ENCODE measurements around the gene CCDC47.

Gene CCDC47

DNA sequence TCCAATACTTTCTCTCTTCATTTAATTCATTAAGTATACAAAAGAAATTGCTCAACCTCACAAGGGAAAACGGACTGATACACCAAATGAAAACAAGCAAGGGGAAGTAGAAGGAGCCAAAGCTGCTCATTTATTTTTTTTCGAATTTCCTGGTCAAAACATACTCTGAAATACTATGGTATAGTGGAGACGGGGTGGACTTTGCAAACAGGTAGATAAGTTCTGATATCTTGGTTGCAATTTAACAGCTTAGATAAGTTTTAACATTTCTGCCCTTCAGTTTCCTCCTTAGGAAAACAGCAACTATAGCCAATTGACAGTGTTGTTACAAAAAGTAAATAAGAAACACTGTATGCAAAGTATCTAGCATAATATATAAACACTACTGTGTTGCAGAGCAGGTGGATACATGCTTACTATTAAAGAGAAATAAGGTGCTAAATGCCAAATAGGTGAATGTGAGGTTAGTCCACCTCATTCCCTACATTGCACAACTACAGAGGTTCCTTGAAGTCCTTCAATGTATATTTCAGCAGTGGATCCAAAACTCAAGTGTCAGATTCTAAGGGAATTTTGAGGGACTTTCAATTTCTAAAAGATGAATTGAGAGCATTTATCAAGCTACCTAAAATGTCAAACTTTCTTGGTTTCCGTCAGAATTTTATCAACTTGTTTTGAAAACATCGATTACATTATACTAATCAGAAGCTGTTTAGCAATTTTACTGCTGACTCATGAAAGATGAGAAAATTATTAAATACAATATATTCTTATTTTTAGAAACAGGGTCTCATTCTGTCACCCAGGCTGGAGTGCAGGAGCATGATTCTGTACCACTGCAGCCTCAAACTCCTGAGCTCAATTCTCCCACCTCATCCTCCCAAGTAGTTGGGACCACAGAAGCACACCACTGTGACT, 11.0 kb downstream of the CCDC47 start:
- H3K4me1 ChIP-seq (ENCODE audit: control insufficient read depth, insufficient read depth, low read length), result no peaks in the 10 kb centered on the region
- no peaks in the 10 kb centered on the region for H3K9me3 ChIP-seq (ENCODE audit: control insufficient read depth in 2 of 2, low read length in 2 of 2)
- peaks cover 19 to 40% of the 10 kb centered on the region in 2 donors for H3K36me3 ChIP-seq (ENCODE audit: control insufficient read depth in 2 of 2, insufficient read depth in 2 of 2, low read length in 2 of 2)
- H3K4me3 ChIP-seq (ENCODE audit: low read length in 2 of 2), result no peak overlapping the region
- no peak overlapping the region for H3K9ac ChIP-seq (ENCODE audit: low read length in 2 of 2)
- no peak overlapping the region for H3K27ac ChIP-seq (ENCODE audit: low read length)
- H3K27me3 ChIP-seq (ENCODE audit: control insufficient read depth in 1 of 2, insufficient read depth in 2 of 2, low read length in 2 of 2), result no peaks in the 10 kb centered on the region

DNA sequence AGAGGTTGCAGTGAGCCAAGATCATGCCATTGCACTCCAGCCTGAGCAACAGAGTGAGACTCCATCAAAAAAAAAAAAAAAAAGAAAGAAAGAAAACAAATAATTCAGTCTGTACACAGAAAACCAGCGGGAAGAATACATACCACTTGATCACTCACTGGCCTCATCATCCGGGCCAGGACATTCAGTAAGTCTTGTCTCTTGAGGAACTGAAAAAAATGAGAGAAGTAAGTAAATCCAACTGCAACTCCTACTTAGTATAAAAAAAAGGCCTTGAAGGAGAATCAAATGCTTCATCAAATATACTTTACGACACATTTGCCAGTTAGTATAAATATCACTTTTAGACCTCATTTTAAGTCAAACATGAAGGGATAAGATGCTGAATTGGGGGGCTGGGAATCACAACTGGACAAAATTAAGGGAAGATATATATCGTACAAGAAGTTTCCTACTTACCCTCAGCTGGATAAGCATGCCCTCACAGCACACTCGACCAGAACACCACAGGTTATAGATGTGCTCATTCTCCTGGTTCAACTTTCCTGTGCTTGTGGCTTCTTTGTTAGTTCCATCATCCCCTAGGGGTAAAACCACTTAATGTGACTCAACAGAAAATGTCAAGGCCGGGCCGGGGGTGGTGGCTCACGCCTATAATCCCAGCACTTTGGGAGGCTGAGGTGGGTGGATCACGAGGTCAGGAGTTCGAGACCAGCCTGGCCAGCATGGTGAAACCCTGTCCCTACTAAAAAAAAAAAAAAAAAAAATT, 12.4 kb downstream of the CCDC47 start:
- Histone ChIP-seq H3K9ac (ENCODE audit: low read length in 2 of 2) (no peak overlapping the region), H3K36me3 (ENCODE audit: control insufficient read depth in 2 of 2, insufficient read depth in 2 of 2, low read length in 2 of 2) (peaks cover 27 to 49% of the 10 kb centered on the region in 2 donors), H3K4me1 (ENCODE audit: control insufficient read depth, insufficient read depth, low read length) (no peaks in the 10 kb centered on the region), H3K27me3 (ENCODE audit: control insufficient read depth in 1 of 2, insufficient read depth in 2 of 2, low read length in 2 of 2) (no peaks in the 10 kb centered on the region), H3K4me3 (ENCODE audit: low read length in 2 of 2) (no peak overlapping the region), H3K27ac (ENCODE audit: low read length) (no peak overlapping the region), H3K9me3 (ENCODE audit: control insufficient read depth in 2 of 2, low read length in 2 of 2) (no peaks in the 10 kb centered on the region)

DNA sequence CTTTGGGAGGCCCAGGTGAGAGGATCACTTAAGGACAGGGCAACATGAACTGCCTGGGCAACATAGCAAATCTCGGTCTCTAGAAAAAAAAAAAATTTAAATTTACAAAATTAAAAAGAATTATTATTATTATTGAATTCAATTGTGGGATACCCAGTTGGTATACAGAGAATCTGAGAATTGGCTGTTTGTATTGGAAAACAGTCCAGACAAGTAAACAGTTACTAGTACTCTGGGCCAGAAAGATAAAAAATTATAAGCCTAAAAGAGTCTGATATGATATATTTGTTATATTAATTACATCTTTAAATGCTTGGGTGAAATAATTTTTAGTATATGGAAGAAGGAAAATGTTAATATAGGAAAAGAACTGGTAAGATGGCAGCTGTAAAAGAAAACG, 15.0 kb downstream of the CCDC47 start:
- Histone ChIP-seq H3K9me3 (ENCODE audit: control insufficient read depth in 2 of 2, low read length in 2 of 2) (no peaks in the 10 kb centered on the region), H3K27ac (ENCODE audit: low read length) (no peak overlapping the region), H3K4me1 (ENCODE audit: control insufficient read depth, insufficient read depth, low read length) (no peaks in the 10 kb centered on the region), H3K4me3 (ENCODE audit: low read length in 2 of 2) (no peak overlapping the region), H3K36me3 (ENCODE audit: control insufficient read depth in 2 of 2, insufficient read depth in 2 of 2, low read length in 2 of 2) (peaks cover 35 to 57% of the 10 kb centered on the region in 2 donors), H3K27me3 (ENCODE audit: control insufficient read depth in 1 of 2, insufficient read depth in 2 of 2, low read length in 2 of 2) (no peaks in the 10 kb centered on the region), H3K9ac (ENCODE audit: low read length in 2 of 2) (no peak overlapping the region)

DNA sequence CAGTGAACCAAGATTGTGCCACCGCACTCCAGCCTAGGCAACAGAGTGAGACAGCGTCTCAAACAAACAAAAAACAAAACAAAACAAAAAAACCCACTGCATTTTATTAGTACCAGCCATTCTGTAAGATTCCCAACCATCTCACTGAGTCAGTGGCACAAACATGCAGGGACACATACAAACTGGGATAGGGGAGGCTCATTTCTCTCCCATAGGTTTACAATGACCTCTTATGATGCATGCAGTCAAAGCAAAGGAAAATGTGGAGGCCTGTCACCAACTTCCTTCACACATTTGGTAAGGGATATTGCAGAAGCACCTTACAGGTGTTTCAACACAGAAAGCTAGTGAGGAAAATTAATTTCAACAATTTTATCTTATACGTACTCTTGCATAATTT, 19.4 kb downstream of the CCDC47 start:
- H3K4me3 ChIP-seq (ENCODE audit: low read length in 2 of 2), result no peak overlapping the region
- no peaks in the 10 kb centered on the region for H3K27me3 ChIP-seq (ENCODE audit: control insufficient read depth in 1 of 2, insufficient read depth in 2 of 2, low read length in 2 of 2)
- no peak overlapping the region for H3K9ac ChIP-seq (ENCODE audit: low read length in 2 of 2)
- no peaks in the 10 kb centered on the region for H3K4me1 ChIP-seq (ENCODE audit: control insufficient read depth, insufficient read depth, low read length)
- H3K27ac ChIP-seq (ENCODE audit: low read length), result no peak overlapping the region
- peaks cover 35 to 54% of the 10 kb centered on the region in 2 donors for H3K36me3 ChIP-seq (ENCODE audit: control insufficient read depth in 2 of 2, insufficient read depth in 2 of 2, low read length in 2 of 2)
- H3K9me3 ChIP-seq (ENCODE audit: control insufficient read depth in 2 of 2, low read length in 2 of 2), result no peaks in the 10 kb centered on the region

DNA sequence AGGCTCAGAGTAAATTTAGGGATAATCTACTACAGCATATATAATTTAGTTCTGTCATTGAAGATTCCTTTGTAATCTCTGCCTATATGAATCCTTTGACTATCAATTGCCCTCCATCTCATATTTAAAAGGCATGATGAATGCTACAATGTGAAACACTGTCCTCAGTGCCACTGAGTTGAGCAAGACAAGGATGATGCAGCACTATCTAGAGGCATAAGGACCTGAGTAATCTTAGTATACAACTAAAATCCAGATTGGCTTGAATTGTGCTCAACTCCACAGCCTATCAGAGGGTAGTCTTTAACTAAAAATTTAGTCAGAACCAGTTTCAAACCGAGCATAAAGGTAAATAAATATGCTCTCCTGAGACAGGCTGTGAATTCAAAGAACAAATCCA, 20.2 kb downstream of the CCDC47 start:
- Histone ChIP-seq H3K9me3 (ENCODE audit: control insufficient read depth in 2 of 2, low read length in 2 of 2) (no peaks in the 10 kb centered on the region), H3K9ac (ENCODE audit: low read length in 2 of 2) (no peak overlapping the region), H3K4me1 (ENCODE audit: control insufficient read depth, insufficient read depth, low read length) (no peaks in the 10 kb centered on the region), H3K27ac (ENCODE audit: low read length) (no peak overlapping the region), H3K4me3 (ENCODE audit: low read length in 2 of 2) (no peak overlapping the region), H3K36me3 (ENCODE audit: control insufficient read depth in 2 of 2, insufficient read depth in 2 of 2, low read length in 2 of 2) (peaks cover 38 to 57% of the 10 kb centered on the region in 2 donors), H3K27me3 (ENCODE audit: control insufficient read depth in 1 of 2, insufficient read depth in 2 of 2, low read length in 2 of 2) (no peaks in the 10 kb centered on the region)

DNA sequence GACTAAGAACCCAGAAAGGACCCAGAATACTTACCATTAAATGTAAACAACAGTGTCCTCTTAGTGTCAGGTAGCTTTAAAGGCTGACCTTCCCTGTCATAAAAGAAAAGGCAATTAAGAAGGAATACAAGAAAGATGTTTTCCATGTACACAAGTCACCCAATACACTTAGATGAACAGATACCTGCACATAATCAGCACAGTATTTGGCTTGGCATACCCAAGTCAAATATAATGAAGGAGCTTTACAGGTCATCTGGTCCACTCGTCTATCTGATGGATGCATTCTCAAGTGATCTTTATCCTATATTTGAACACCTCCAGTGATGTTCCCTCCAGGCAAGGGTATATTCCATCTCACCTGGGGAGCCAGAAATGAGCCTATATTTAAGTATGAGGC, 20.7 kb downstream of the CCDC47 start:
- H3K36me3 ChIP-seq (ENCODE audit: control insufficient read depth in 2 of 2, insufficient read depth in 2 of 2, low read length in 2 of 2), result peaks cover 37 to 55% of the 10 kb centered on the region in 2 donors
- no peak overlapping the region for H3K4me3 ChIP-seq (ENCODE audit: low read length in 2 of 2)
- no peak overlapping the region for H3K27ac ChIP-seq (ENCODE audit: low read length)
- H3K9ac ChIP-seq (ENCODE audit: low read length in 2 of 2), result no peak overlapping the region
- no peaks in the 10 kb centered on the region for H3K4me1 ChIP-seq (ENCODE audit: control insufficient read depth, insufficient read depth, low read length)
- no peaks in the 10 kb centered on the region for H3K9me3 ChIP-seq (ENCODE audit: control insufficient read depth in 2 of 2, low read length in 2 of 2)
- H3K27me3 ChIP-seq (ENCODE audit: control insufficient read depth in 1 of 2, insufficient read depth in 2 of 2, low read length in 2 of 2), result no peaks in the 10 kb centered on the region

DNA sequence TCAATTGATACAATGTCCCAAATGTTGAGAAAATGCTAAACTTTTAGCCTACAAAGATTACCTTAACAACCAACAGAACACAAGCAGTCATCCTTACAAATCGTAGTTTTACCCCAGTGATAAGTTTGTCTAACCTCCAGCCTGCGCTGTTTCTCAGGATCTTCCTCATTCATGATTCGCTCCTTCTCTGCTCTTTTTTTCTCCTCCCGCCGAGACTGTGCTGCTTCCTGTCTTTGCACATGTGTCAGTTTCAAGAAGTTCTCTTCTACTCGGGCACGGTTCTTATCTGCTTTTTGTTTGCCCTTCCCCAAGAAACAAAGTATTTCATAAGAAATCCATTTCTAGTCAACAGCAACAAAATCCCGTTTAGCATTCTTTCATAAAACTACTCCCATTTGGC, 21.6 kb downstream of the CCDC47 start:
- Histone ChIP-seq H3K9me3 (ENCODE audit: control insufficient read depth in 2 of 2, low read length in 2 of 2) (no peaks in the 10 kb centered on the region), H3K36me3 (ENCODE audit: control insufficient read depth in 2 of 2, insufficient read depth in 2 of 2, low read length in 2 of 2) (peaks cover 37 to 57% of the 10 kb centered on the region in 2 donors)

DNA sequence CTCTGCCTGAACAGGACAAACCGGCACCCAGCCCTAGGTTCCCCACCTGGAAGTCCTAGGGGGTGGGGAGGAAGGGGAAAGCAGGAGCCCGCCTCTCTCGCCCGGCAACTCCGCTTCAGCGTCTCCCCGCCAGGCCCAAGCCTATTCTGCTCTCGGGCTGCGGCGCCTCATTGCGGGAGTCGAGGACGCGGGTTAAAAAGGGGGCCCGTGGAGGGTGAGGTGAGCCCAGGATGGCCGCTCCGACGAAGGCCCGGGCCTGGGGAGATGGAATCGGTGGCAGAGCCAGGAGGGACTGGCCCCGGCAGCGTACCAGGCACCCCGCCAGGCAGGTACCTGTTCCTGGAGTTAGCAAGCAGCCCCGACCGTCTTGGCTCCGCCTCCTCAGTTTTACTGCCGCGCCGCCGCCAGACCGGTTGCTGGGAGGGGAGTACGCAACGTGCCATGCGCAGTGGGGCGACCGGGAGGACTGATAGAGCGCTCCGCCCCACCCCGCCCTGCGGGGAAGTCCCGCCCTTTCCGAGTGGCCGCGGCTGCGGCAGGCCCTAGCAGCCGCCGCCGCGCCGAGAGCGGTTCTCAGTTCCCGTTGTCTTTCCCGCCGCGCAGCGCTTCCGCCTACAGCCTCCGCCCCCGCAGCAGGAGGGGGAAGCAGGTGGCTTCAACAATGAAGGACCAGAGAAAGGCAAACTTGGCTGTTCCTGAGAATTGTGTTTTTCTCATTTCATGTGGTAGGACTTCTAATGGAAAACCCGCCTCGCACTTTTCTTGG, 31.8 kb downstream of the CCDC47 start, which contains the start of gene STRADA:
Gene STRADA (minus strand): TSS at position 392 of the 766 bp plus-strand sequence. CDS start 13,430 bp downstream, outside the sequence.
- no peaks in the 10 kb centered on the region for H3K9me3 ChIP-seq (ENCODE audit: control insufficient read depth in 2 of 2, low read length in 2 of 2)
- H3K4me3 ChIP-seq (ENCODE audit: low read length in 2 of 2), result peak within 1 kb of the TSS; percentile 90 to 96
- H3K27me3 ChIP-seq (ENCODE audit: control insufficient read depth in 1 of 2, insufficient read depth in 2 of 2, low read length in 2 of 2), result no peaks in the 10 kb centered on the region
- peak within 1 kb of the TSS; percentile 86 to 94 for H3K9ac ChIP-seq (ENCODE audit: low read length in 2 of 2)
- peaks cover 8 to 12% of the 10 kb centered on the region in 2 donors for H3K36me3 ChIP-seq (ENCODE audit: control insufficient read depth in 2 of 2, insufficient read depth in 2 of 2, low read length in 2 of 2)
- H3K4me1 ChIP-seq (ENCODE audit: control insufficient read depth, insufficient read depth, low read length), result peaks cover 14% of the 10 kb centered on the region
- peak within 1 kb of the TSS; percentile 85 for H3K27ac ChIP-seq (ENCODE audit: low read length)

More for the DNA sequence above, 21.6 kb downstream of the CCDC47 start:
- H3K4me3 ChIP-seq (ENCODE audit: low read length in 2 of 2), result no peak overlapping the region
- H3K27ac ChIP-seq (ENCODE audit: low read length), result no peak overlapping the region
- H3K27me3 ChIP-seq (ENCODE audit: control insufficient read depth in 1 of 2, insufficient read depth in 2 of 2, low read length in 2 of 2), result no peaks in the 10 kb centered on the region
- no peaks in the 10 kb centered on the region for H3K4me1 ChIP-seq (ENCODE audit: control insufficient read depth, insufficient read depth, low read length)
- no peak overlapping the region for H3K9ac ChIP-seq (ENCODE audit: low read length in 2 of 2)

DNA sequence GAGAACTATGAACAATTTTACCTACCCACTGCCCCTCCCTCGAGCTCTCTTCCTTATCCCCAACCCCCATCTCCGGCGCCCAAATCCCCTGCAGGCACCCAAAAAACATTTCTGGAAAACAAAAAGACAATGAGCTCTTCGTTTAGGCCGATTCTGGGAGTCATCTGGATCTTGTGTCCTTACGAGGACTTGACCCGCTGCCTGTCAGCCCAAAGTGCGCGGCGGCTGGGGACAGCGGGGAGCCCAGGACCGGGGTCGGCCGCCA, 32.3 kb downstream of the CCDC47 start:
- H3K27ac ChIP-seq (ENCODE audit: low read length), result peak overlapping the region; percentile 85
- H3K27me3 ChIP-seq (ENCODE audit: control insufficient read depth in 1 of 2, insufficient read depth in 2 of 2, low read length in 2 of 2), result no peaks in the 10 kb centered on the region
- H3K4me3 ChIP-seq (ENCODE audit: low read length in 2 of 2), result peak overlapping the region; percentile 82 to 90
- H3K4me1 ChIP-seq (ENCODE audit: control insufficient read depth, insufficient read depth, low read length), result peaks cover 14% of the 10 kb centered on the region
- H3K36me3 ChIP-seq (ENCODE audit: control insufficient read depth in 2 of 2, insufficient read depth in 2 of 2, low read length in 2 of 2), result peaks cover 7% of the 10 kb centered on the region in 2 donors
- peak overlapping the region; percentile 86 to 94 for H3K9ac ChIP-seq (ENCODE audit: low read length in 2 of 2)
- H3K9me3 ChIP-seq (ENCODE audit: control insufficient read depth in 2 of 2, low read length in 2 of 2), result no peaks in the 10 kb centered on the region

DNA sequence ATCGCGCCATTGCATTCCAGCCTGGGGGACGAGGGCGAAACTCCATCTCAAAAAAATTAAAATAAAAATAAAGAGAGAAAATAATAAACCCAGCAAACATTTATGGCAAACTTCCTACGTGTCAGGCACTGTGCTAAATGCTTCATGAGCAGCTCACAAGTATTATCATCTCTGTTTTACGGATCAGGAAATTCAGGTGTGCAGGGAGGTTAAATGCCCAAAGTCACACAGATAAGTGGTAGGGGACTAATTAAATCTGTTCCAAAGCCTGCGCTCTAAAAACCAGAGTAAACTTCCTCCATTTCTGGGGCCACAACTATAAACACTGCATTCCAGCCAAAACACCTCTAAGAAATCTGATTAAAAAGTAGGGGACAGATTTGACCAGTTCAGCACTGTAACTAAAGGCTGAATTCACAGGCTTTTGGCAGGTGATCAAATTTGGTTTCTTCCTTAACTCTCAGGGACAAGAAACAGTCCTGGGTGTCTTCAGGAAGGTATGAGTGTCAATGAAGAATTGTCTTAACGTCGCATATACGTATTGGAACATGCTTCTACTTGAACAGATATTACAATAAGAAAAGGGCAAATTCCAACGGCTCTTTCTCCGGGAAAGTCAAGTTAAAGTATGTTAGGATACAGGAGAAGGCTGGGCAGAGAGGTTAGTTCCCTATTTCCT, 32.8 kb downstream of the CCDC47 start:
- Histone ChIP-seq H3K4me1 (ENCODE audit: control insufficient read depth, insufficient read depth, low read length) (peaks cover 14% of the 10 kb centered on the region), H3K9ac (ENCODE audit: low read length in 2 of 2) (peak overlapping the region; percentile 86 to 94), H3K27me3 (ENCODE audit: control insufficient read depth in 1 of 2, insufficient read depth in 2 of 2, low read length in 2 of 2) (no peaks in the 10 kb centered on the region), H3K36me3 (ENCODE audit: control insufficient read depth in 2 of 2, insufficient read depth in 2 of 2, low read length in 2 of 2) (peaks cover 2% of the 10 kb centered on the region in 2 donors), H3K27ac (ENCODE audit: low read length) (peak overlapping the region; percentile 85), H3K4me3 (ENCODE audit: low read length in 2 of 2) (peak overlapping the region; percentile 82 to 90), H3K9me3 (ENCODE audit: control insufficient read depth in 2 of 2, low read length in 2 of 2) (no peaks in the 10 kb centered on the region)
